ENCODE results near the gene RAB29.
A peak's percentile ranks its signal among the peaks of the same experiment; 100 is the strongest.

The RAB29 gene

GRCh38 chr1:205751036-205751651 lies 24.1 kb downstream of the RAB29 start:
- TF ChIP-seq YY1 (IDR thresholded peaks at IDR 0.05; ENCODE audit: low read depth) (no peak), TAF1 (IDR thresholded peaks at IDR 0.05; ENCODE audit: low read depth) (no peak), FOXM1 (IDR thresholded peaks at IDR 0.05; ENCODE audit: borderline replicate concordance, low read depth) (no peak), CREB1 (IDR thresholded peaks at IDR 0.05; ENCODE audit: low read depth) (no peak), USF1 (IDR thresholded peaks at IDR 0.05) (no peak), RAD21 (IDR thresholded peaks at IDR 0.05; ENCODE audit: low read depth) (no peak), TEAD4 (IDR thresholded peaks at IDR 0.05) (no peak), CEBPB (IDR thresholded peaks at IDR 0.05) (no peak), EP300 (IDR thresholded peaks at IDR 0.05; ENCODE audit: borderline replicate concordance) (no peak), REST (IDR thresholded peaks at IDR 0.05; ENCODE audit: low read depth) (no peak), EGR1 (IDR thresholded peaks at IDR 0.05) (no peak), TCF12 (IDR thresholded peaks at IDR 0.05; ENCODE audit: low read depth) (no peak), ZBTB7A (IDR thresholded peaks at IDR 0.05; ENCODE audit: low read depth) (no peak), NFIC (IDR thresholded peaks at IDR 0.05) (no peak), MAX (IDR thresholded peaks at IDR 0.05) (no peak)

GRCh38 chr1:205750138-205751035 lies 24.9 kb downstream of the RAB29 start, which contains the start of gene NUCKS1:
TSS of gene NUCKS1 (minus strand) at chr1:205750182. CDS start at chr1:205749973, 209 bp downstream.
- TF ChIP-seq YY1 (IDR thresholded peaks at IDR 0.05; ENCODE audit: low read depth): peak; percentile 91
- no peak for TF ChIP-seq REST (IDR thresholded peaks at IDR 0.05; ENCODE audit: low read depth)
- TF ChIP-seq MAX (IDR thresholded peaks at IDR 0.05): peak; percentile 54; the same call in 1 of the 2 replicates
- no peak for TF ChIP-seq NFIC (IDR thresholded peaks at IDR 0.05)
- peak; percentile 60; the same call in 1 of the 2 replicates for TF ChIP-seq EP300 (IDR thresholded peaks at IDR 0.05; ENCODE audit: borderline replicate concordance)
- TF ChIP-seq FOXM1 (IDR thresholded peaks at IDR 0.05; ENCODE audit: borderline replicate concordance, low read depth): peak; percentile 100
- no peak for TF ChIP-seq RAD21 (IDR thresholded peaks at IDR 0.05; ENCODE audit: low read depth)
- TF ChIP-seq EGR1 (IDR thresholded peaks at IDR 0.05): no peak
- 0 out of 2 replicates have a peak, but pooled peaks have one; percentile 7 for TF ChIP-seq CEBPB (IDR thresholded peaks at IDR 0.05)
- 0 out of 2 replicates have a peak, but pooled peaks have one; percentile 15 for TF ChIP-seq TCF12 (IDR thresholded peaks at IDR 0.05; ENCODE audit: low read depth)
- no peak for TF ChIP-seq TEAD4 (IDR thresholded peaks at IDR 0.05)
- TF ChIP-seq USF1 (IDR thresholded peaks at IDR 0.05): no peak
- TF ChIP-seq ZBTB7A (IDR thresholded peaks at IDR 0.05; ENCODE audit: low read depth): 0 out of 2 replicates have a peak, but pooled peaks have one; percentile 51
- peak; percentile 58; the same call in 1 of the 2 replicates for TF ChIP-seq CREB1 (IDR thresholded peaks at IDR 0.05; ENCODE audit: low read depth)
- peak; percentile 53 for TF ChIP-seq TAF1 (IDR thresholded peaks at IDR 0.05; ENCODE audit: low read depth)

- TF ChIP-seq CEBPB (IDR thresholded peaks at IDR 0.05) (no peak), FOXM1 (IDR thresholded peaks at IDR 0.05; ENCODE audit: borderline replicate concordance, low read depth) (peak; percentile 37; the same call in 1 of the 2 replicates), TCF12 (IDR thresholded peaks at IDR 0.05; ENCODE audit: low read depth) (peak; percentile 70; the same call in 1 of the 2 replicates), USF1 (IDR thresholded peaks at IDR 0.05) (peak; percentile 9; the same call in 1 of the 2 replicates), EGR1 (IDR thresholded peaks at IDR 0.05) (peak; percentile 96), CREB1 (IDR thresholded peaks at IDR 0.05; ENCODE audit: low read depth) (no peak), NFIC (IDR thresholded peaks at IDR 0.05) (no peak; the same call in 1 of the 2 replicates), EP300 (IDR thresholded peaks at IDR 0.05; ENCODE audit: borderline replicate concordance) (peak; percentile 11; the same call in 1 of the 2 replicates), REST (IDR thresholded peaks at IDR 0.05; ENCODE audit: low read depth) (no peak), RAD21 (IDR thresholded peaks at IDR 0.05; ENCODE audit: low read depth) (0 out of 2 replicates have a peak, but pooled peaks have one; percentile 2), MAX (IDR thresholded peaks at IDR 0.05) (no peak; the same call in 1 of the 2 replicates), TAF1 (IDR thresholded peaks at IDR 0.05; ENCODE audit: low read depth) (no peak), TEAD4 (IDR thresholded peaks at IDR 0.05) (no peak), ZBTB7A (IDR thresholded peaks at IDR 0.05; ENCODE audit: low read depth) (peak; percentile 87), YY1 (IDR thresholded peaks at IDR 0.05; ENCODE audit: low read depth) (no peak)
Measured at GRCh38 chr1:205749234-205750137, 25.8 kb downstream of the RAB29 start.

Data from Ishikawa (cell line).